Liver (tissue), 9 donors: ENCODE data around the gene LRRC47. TPM values are rescaled to one million over a fixed set of nuclear protein-coding genes. Genes with fewer than 3 reads are reported as not detected.

ENCODE experiments used
- DNase-seq: peaks from one replicate; pipeline ENCODE4 v3.0.0-alpha.2; 2017; ENCODE audit warnings: low spot score
- H3K27ac ChIP-seq, 2 donors: one replicate each; pipeline ENCODE4 v1.7.0; 2013; ENCODE audit warnings: inconsistent platforms in 2 of 2, low read length in 2 of 2, control low read depth in 1 of 2, low read depth in 1 of 2, mild to moderate bottlenecking in 1 of 2
- H3K27me3 ChIP-seq, 4 donors: one replicate each; pipeline versions ENCODE4 v1.6.1 to v1.7.0; 2013; ENCODE audit warnings: low read length in 3 of 4, inconsistent platforms in 1 of 4, mild to moderate bottlenecking in 1 of 4, moderate library complexity in 1 of 4; ENCODE audit not compliant: control insufficient read depth in 4 of 4, insufficient read depth in 4 of 4
- H3K36me3 ChIP-seq, 4 donors: one replicate each; pipeline versions ENCODE4 v1.6.1 to v1.7.0; 2013; ENCODE audit warnings: low read length in 3 of 4, mild to moderate bottlenecking in 3 of 4, low read depth in 1 of 4, moderate library complexity in 1 of 4; ENCODE audit not compliant: control insufficient read depth in 4 of 4, insufficient read depth in 3 of 4
- H3K4me1 ChIP-seq, 4 donors: one replicate each; pipeline versions ENCODE4 v1.6.1 to v1.7.0; 2013; ENCODE audit warnings: low read length in 3 of 4, mild to moderate bottlenecking in 3 of 4, moderate library complexity in 1 of 4; ENCODE audit not compliant: control insufficient read depth in 4 of 4, insufficient read depth in 4 of 4
- H3K4me3 ChIP-seq, 3 donors: one replicate each; pipeline versions ENCODE4 v1.6.1 to v1.7.0; 2013; ENCODE audit warnings: low read length in 3 of 3, control low read depth in 1 of 3, low read depth in 1 of 3, mild to moderate bottlenecking in 1 of 3
- H3K9ac ChIP-seq, 2 donors: one replicate each; pipeline ENCODE4 v1.7.0; 2013; ENCODE audit warnings: low read length in 2 of 2, mild to moderate bottlenecking in 2 of 2, moderate library complexity in 2 of 2, control low read depth in 1 of 2, low read depth in 1 of 2
- H3K9me3 ChIP-seq, 4 donors: one replicate each; pipeline versions ENCODE4 v1.6.1 to v1.7.0; 2013; ENCODE audit warnings: low read length in 3 of 4; ENCODE audit not compliant: control insufficient read depth in 4 of 4
- ATF3 ChIP-seq: IDR thresholded peaks from 2 replicates; pipeline ENCODE4 v1.6.1; 2016; ENCODE audit warnings: antibody characterized with exemption
- EGR1 ChIP-seq, 2 donors: IDR thresholded peaks; 2 replicates each; pipeline ENCODE4 v1.6.1; 2016 to 2018; ENCODE audit warnings: antibody characterized with exemption in 2 of 2, low read depth in 2 of 2
- FOXA1 ChIP-seq: IDR thresholded peaks from 2 replicates; pipeline ENCODE4 v1.6.1; 2016; ENCODE audit warnings: antibody characterized with exemption
- FOXA2 ChIP-seq: IDR thresholded peaks from 2 replicates; pipeline ENCODE4 v1.6.1; 2016; ENCODE audit warnings: antibody characterized with exemption
- GABPA ChIP-seq, 2 donors: IDR thresholded peaks in 1 of 2; conservative IDR thresholded peaks in 1 of 2; 2 replicates each; pipeline ENCODE4 v1.6.1; 2016; ENCODE audit warnings: antibody characterized with exemption in 2 of 2, mild to moderate bottlenecking in 1 of 2, moderate library complexity in 1 of 2
- HNF4A ChIP-seq, 2 donors: conservative IDR thresholded peaks; 2 replicates each; pipeline ENCODE4 v1.6.1; 2016; ENCODE audit warnings: antibody characterized with exemption in 2 of 2, mild to moderate bottlenecking in 2 of 2
- HNF4G ChIP-seq: IDR thresholded peaks from 2 replicates; pipeline ENCODE4 v1.6.1; 2016; ENCODE audit warnings: antibody characterized with exemption
- JUND ChIP-seq, 2 donors: IDR thresholded peaks; 2 replicates each; pipeline ENCODE4 v1.6.1; 2016; ENCODE audit warnings: antibody characterized with exemption in 2 of 2
- NR2F2 ChIP-seq: IDR thresholded peaks from 2 replicates; pipeline ENCODE4 v1.6.1; 2016; ENCODE audit warnings: antibody characterized with exemption
- RAD21 ChIP-seq, 2 donors: IDR thresholded peaks; 2 replicates each; pipeline ENCODE4 v1.6.1; 2016; ENCODE audit warnings: antibody characterized with exemption in 2 of 2, mild to moderate bottlenecking in 2 of 2
- REST ChIP-seq: IDR thresholded peaks from 2 replicates; pipeline ENCODE4 v1.6.1; 2016; ENCODE audit warnings: antibody characterized with exemption, mild to moderate bottlenecking
- RXRA ChIP-seq, 2 donors: IDR thresholded peaks; 2 replicates each; pipeline ENCODE4 v1.6.1; 2017 to 2018; ENCODE audit warnings: antibody characterized with exemption in 2 of 2, mild to moderate bottlenecking in 1 of 2
- SP1 ChIP-seq: IDR thresholded peaks from 2 replicates; pipeline ENCODE4 v1.6.1; 2018; ENCODE audit warnings: antibody characterized with exemption, mild to moderate bottlenecking
- TAF1 ChIP-seq: conservative IDR thresholded peaks from 2 replicates; pipeline ENCODE4 v1.6.1; 2016; ENCODE audit warnings: antibody characterized with exemption, mild to moderate bottlenecking
- YY1 ChIP-seq: IDR thresholded peaks from 2 replicates; pipeline ENCODE4 v1.6.1; 2016; ENCODE audit warnings: antibody characterized with exemption, mild to moderate bottlenecking
- WGBS: extraction: QIAGEN DNeasy Blood & Tissue Kit; methylation state at CpG from one replicate; pipeline ENCODE4 v1.1.7; 2013; 5-methylcytosine and 5-hydroxymethylcytosine counted together
- polyA plus RNA-seq, 2 donors: library from polyadenylated mRNA; stranded (reverse) in 1 of 2; unstranded in 1 of 2; fragments of 200-250 nt in 1 of 2; fragments of >200 nt in 1 of 2; fragmentation: Nextera tagmentation in 1 of 2; extraction: Ambion mirVana in 1 of 2; gene quantifications; one replicate each; pipeline versions ENCODE4 v1.2.1 to v1.2.3, GENCODE V29; 2013 to 2015
- total RNA-seq, 2 donors: library from RNA; depleted of rRNA; stranded (reverse); fragments of >200 nt; gene quantifications; one replicate each; pipeline ENCODE4 v1.2.3, GENCODE V29; 2014
- TF ChIP-seq, protein P1 (sequence below): fragments of 150-350 bp; IDR thresholded peaks from 2 replicates; pipeline ENCODE4 v1.5.1; 2017; ENCODE audit warnings: improper control_type of control experiment, low read depth, low read length; ENCODE audit not compliant: missing input control
- TF ChIP-seq, protein P2 (sequence below): IDR thresholded peaks from 2 replicates; pipeline ENCODE4 v1.6.1; 2016; ENCODE audit warnings: antibody characterized with exemption
- donor health status: healthy.
- donor health status: healthy.
- donor health status: healthy.
- donor health status: healthy.
- donor health status: healthy.

Gene LRRC47
- total and polyA plus RNA-seq, 4 donors, result 8.7 to 23.8 (median 15.4) TPM

DNA sequence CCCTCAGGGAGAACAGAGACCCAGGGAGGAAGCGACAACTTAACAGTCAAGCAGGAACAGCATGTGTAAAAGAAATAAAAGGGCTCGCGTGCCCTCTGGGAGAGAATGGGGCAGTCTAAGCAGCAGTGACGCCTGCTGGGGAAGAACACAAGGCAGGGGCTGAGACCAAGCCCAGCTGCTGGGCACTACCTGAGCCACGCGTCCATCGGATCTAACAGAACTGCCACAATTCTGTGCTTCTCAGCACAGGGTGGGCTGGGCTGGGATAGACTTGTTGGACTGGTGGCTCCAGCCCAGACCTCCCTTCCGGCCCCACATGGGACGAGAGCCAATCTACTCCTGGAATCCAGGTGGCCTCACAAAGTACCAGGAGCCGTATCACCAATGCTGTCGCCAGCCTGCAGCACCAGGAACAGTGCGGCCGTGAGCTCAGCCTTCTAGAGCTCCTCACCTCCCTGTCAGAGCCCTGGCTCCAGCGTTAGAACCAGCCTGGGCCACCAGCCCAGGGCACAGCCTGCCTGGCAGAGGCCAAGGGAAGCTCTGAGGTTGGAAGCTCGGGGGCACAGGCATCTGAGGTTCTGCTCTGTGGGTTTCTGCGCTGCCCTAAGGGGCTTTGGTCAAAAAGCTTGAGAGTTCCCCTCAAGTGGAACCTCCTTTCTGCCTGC lies 7.4 kb downstream of the LRRC47 start:
- no peak for DNase-seq
- Histone ChIP-seq H3K36me3 (peaks cover 2 to 34% (median 11%) of the 10 kb centered on the region in 4 donors), H3K27me3 (no peaks in the 10 kb centered on the region), H3K4me1 (peaks cover 0 to 36% (median 17%) of the 10 kb centered on the region in 4 donors), H3K9me3 (no peaks in the 10 kb centered on the region), H3K9ac (no peak overlapping the region), H3K4me3 (no peak overlapping the region), H3K27ac (no peak overlapping the region)
- TF ChIP-seq NR2F2, result no peak
- no peak for TF ChIP-seq YY1
- TF ChIP-seq EGR1 (IDR thresholded peaks at IDR 0.05; ENCODE audit: low read depth in 2 of 2), result no peak
- TF ChIP-seq FOXA1, result no peak
- TF ChIP-seq RXRA (IDR thresholded peaks at IDR 0.05), result no peak
- TF ChIP-seq ATF3, result no peak
- TF ChIP-seq, protein P1, sequence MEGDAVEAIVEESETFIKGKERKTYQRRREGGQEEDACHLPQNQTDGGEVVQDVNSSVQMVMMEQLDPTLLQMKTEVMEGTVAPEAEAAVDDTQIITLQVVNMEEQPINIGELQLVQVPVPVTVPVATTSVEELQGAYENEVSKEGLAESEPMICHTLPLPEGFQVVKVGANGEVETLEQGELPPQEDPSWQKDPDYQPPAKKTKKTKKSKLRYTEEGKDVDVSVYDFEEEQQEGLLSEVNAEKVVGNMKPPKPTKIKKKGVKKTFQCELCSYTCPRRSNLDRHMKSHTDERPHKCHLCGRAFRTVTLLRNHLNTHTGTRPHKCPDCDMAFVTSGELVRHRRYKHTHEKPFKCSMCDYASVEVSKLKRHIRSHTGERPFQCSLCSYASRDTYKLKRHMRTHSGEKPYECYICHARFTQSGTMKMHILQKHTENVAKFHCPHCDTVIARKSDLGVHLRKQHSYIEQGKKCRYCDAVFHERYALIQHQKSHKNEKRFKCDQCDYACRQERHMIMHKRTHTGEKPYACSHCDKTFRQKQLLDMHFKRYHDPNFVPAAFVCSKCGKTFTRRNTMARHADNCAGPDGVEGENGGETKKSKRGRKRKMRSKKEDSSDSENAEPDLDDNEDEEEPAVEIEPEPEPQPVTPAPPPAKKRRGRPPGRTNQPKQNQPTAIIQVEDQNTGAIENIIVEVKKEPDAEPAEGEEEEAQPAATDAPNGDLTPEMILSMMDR, result no peak
- TF ChIP-seq JUND (IDR thresholded peaks at IDR 0.05), result no peak
- no peak for TF ChIP-seq FOXA2
- TF ChIP-seq GABPA (IDR thresholded peaks at IDR 0.05 in 1 of 2, conservative IDR thresholded peaks at IDR 0.05 in 1 of 2), result no peak
- TF ChIP-seq, protein P2, sequence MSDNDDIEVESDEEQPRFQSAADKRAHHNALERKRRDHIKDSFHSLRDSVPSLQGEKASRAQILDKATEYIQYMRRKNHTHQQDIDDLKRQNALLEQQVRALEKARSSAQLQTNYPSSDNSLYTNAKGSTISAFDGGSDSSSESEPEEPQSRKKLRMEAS, result no peak
- no peak for TF ChIP-seq TAF1
- TF ChIP-seq SP1, result no peak
- no peak for TF ChIP-seq HNF4A (conservative IDR thresholded peaks at IDR 0.05)
- no peak for TF ChIP-seq RAD21 (IDR thresholded peaks at IDR 0.05)
- no peak for TF ChIP-seq HNF4G
- TF ChIP-seq REST, result no peak
- 90% methylated on average over 16 of the region's 16 CpGs for WGBS
